ENCODE data around the gene MVP.
A peak's percentile ranks its signal among the peaks of the same experiment; 100 is the strongest.
"Not testable (repeated sequence)": the region's sequence is repeated elsewhere in the genome, so short reads cannot be mapped to it uniquely, and the experiment has no call there.

Gene MVP

DNA sequence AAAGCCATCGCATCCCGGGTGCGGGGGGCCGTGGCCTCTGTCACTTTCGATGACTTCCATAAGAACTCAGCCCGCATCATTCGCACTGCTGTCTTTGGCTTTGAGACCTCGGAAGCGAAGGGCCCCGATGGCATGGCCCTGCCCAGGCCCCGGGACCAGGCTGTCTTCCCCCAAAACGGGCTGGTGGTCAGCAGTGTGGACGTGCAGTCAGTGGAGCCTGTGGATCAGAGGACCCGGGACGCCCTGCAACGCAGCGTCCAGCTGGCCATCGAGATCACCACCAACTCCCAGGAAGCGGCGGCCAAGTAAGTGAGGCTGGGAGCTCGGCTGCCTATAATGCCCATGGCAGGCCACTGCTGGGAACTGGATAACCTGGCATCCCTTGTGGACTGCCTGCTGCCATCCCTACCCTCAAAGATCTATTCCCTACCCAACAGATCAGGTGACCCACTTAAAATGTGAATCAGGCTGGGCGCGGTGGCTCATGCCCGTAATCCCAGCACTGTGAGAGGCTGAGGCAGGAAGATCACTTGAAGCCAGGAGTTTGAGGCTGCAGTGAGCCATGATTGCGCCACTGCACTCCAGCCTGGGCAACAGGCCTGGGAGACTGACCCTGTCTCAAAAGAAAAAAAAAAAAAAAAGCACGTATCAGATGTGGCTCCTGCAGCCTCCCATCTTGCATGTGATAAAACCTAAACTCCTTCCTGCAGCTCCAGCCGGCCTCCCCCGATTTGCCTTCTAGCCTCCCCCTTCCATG lies 24.5 kb downstream of the MVP start:
- no peak for FAIRE-seq

- no peak for FAIRE-seq
Measured at GRCh38 chr16:29845656-29846055, 25.4 kb downstream of the MVP start.

DNA sequence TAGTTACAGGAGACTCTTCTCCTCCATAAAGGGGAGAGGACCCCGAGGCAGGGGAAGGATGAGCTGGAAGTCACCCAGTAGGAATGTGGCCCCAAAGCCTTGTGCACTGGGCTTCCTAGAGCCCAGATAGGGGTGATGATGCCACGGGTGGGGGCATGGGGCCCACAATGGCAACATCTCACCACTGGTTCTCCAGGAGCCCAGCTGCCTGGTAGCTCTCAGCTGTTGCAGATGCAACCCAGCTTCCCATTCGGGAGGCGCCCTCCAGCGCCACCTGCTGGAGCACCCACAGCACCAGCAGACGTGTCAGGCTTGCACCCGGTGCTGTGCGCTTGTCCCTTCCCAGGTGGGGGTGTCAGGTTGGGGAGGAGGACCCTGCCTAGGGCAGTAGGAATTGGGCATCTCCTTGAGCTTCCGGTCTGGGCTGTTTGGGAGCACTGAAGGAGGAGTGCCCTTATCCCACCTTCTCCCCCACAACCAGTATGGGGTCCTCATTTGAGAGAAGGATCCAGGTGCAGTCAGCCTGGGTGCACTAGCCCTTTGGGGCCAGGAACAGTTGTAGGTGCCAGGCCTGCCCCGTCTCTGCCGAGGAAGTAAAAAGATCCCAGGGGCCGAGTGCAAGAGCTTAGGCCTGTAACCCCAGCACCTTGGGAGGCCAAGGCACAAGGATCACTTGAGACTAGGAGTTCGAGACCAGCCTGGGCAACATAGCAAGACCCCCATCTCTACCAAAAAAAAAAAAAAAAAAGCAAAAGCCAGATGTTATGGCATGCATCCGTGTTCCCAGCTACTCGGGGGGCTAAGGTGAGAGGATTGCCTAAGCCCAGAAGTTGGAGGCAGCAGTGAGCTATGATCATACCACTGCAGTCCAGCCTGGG lies 28.4 kb downstream of the MVP start:
- no peak for FAIRE-seq

DNA sequence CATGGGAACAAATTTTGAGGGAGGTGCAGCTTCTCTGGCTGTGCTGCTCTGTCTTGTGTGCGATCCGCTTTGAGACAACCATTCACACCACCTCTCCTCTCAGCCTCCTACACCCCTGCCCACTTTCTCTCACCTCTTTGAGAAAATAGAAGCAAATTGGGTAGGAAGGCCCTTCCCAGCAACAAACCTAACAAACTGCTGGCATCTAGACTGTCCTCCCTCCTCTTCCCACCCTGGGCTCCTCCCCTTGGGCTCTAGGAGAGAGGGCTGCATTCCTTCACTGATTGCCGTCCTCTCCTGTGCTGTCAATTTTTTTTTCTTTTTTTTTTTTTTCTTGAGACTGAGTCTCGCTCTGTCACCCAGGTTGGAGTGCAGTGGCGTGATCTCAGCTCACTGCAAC lies 29.2 kb downstream of the MVP start:
- FAIRE-seq: no peak

DNA sequence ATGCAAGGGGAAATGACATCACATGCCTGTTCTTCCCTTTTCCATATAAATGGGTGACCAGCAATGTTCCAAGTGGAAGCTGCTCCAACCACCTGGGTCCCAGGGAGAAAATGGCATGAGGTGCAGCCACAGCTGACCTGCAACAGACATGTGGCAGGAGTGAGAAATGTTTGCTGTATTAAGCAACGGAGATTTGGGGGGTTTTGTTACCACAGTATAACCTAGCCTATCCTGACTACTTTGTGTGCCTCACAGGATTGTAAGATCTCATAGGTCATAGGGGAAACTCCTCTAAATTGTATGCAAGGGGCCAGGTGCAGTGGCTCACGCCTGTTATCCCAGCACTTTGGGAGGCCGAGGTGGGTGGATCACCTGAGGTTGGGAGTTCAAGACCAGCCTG lies 30.7 kb downstream of the MVP start:
- FAIRE-seq: no peak

GRCh38 chr16:29852654-29853053 lies 32.4 kb downstream of the MVP start:
- no peak for FAIRE-seq

- no peak for FAIRE-seq
Measured at GRCh38 chr16:29854520-29855100, 34.3 kb downstream of the MVP start.

DNA sequence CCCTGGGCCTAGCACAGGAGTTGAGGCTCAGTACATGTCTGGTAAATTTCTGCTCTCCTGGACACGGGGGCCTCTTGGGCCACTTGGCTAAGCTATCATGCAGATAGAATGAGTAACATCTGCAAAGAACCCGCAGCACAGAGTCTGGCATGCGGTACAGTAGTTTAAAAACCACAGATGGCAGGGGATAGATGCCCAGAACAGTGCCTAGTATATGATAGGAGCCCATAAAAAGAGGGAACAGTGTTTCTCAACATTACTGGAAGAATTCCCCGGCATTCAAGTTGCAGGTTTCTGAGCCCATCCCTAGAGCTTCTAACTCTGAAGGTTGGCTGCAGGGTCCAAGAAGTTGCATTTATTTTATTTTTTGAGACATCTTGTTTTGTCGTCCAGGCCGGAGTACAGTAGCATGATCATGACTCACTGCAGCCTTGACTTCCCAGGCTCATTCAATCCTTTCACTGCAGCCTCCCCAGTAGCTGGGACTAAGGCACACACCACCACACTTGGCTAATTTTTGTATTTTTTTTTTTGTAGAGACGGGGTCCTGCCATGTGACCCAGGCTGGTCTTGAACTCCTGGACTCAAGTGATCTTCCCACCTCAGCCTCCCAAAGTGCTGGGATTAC lies 37.0 kb downstream of the MVP start:
- no peak for FAIRE-seq

- no peak for FAIRE-seq
Measured at GRCh38 chr16:29858149-29858849, 38.0 kb downstream of the MVP start.

- no peak for FAIRE-seq
Measured at GRCh38 chr16:29858974-29859373, 38.7 kb downstream of the MVP start.

DNA sequence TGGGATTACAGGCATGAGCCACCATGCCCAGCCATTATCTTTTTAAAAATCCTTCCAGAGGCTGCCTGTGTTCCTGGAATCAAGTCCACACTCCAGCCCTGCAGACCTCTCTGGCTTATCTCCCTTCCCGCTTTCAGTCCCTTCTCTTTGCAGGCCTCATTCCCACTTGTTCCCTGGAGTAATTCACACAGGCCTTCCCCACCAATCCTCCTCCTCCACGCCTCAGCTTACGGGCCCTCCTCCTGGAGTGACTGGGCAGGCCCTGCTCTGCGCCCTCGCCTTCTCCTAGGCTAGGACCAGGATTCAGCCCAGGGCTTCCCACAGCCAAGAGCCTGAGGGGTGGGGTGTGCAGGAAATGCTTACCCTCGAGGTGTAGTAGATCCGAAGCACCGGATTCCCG lies 40.0 kb downstream of the MVP start:
- FAIRE-seq: no peak

GRCh38 chr16:29862383-29862883 lies 42.2 kb downstream of the MVP start:
- FAIRE-seq: no peak

- FAIRE-seq: peak; percentile 92
Measured at GRCh38 chr16:29862884-29863668, 42.8 kb downstream of the MVP start, which contains the start of gene CDIPT. Gene CDIPT (minus strand): TSS chr16:29863226. CDS start chr16:29862857, 369 bp downstream.

DNA sequence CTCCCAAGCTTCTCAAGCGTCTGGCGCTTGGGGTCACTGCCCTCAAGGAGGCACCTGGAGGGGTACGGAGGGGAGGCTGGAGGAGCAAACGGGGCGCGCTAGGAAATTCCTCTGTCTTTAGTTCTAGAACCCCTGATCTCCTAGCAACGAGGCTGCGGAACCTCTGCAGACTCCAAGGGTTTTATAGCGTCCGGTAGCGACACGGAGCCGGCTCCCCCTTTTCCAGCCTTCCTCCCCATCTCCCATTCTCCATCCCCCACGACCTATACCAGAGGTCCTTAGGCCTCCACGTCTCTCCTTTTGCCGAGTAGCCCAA lies 43.4 kb downstream of the MVP start:
- FAIRE-seq: no peak

DNA sequence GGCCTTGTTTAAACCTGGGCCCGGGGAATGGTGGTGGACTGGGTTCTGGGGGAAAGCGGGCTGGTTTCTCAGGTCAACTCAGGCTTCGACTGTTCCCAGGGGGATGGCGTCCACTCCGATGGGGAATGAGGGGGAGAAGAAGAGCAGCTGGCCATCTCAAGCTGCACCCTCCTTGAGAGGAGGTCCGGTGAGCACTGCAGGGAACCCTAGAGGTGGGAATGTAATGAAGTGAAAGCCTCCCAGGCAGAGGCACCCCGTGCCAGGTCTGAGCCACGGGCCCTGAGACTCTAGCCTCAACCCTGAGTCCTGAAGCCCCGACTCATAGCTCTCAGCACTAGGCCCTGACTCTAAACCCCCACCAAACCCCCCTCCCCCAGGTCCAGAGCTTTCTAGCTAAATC lies 43.9 kb downstream of the MVP start:
- no peak for FAIRE-seq

GRCh38 chr16:29868396-29869009 lies 48.2 kb downstream of the MVP start:
- no peak for FAIRE-seq

GRCh38 chr16:29869067-29869466 lies 48.8 kb downstream of the MVP start:
- FAIRE-seq: not testable (repeated sequence)

DNA sequence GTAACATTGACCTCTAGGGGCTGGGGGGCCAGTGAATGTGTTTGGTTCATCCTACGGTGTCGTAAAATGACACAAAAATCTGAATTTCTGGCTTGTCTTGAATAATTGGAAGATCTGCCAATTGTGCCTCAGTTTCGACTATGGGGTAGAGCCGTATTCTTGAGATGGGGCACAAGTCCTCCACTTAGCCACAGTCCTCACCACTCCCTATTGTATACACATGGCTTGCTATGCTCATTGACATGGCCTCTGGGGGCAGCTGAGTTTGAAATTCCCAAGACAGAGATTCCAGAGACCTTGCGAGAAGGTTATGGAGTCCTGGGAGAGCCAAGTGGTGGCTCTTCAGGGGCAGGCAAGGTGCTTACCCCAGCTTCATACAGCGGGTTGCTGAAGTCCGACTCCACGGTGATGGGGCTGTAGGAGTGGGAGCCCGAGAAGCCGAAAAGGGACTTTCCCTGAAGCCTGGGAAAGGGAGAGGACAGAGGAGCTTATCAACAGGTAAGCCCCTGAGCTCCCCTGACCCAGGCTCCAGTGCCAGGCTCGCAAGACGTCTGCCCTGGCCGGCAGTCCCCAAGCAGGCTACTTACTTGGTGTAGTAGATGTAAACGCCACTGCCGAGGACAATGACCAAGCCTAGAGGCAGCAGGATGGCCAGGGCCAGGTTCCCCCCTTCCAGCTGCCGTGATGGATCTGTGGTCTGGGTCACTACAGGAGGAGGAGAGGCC lies 51.7 kb downstream of the MVP start:
- FAIRE-seq: no peak

DNA sequence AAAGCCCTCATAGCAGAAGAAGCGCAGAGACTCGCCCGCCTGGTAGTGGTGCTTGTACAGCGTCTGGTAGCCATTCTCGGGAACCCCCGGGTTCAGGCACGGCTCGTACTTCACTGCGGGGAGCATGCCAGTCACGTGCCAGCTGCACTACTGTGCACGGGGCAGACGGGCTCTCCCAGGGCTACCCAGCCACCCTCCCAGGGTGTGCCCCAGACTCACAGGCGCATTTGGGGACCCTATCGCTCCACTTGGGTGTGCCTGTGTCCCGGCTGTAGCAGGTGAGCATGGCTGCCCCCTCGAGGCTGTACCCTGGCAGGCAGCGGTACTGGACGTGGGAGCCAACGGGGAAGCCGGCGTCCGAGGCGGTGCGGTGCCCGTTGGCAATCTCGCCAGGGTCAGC lies 53.1 kb downstream of the MVP start:
- no peak for FAIRE-seq

DNA sequence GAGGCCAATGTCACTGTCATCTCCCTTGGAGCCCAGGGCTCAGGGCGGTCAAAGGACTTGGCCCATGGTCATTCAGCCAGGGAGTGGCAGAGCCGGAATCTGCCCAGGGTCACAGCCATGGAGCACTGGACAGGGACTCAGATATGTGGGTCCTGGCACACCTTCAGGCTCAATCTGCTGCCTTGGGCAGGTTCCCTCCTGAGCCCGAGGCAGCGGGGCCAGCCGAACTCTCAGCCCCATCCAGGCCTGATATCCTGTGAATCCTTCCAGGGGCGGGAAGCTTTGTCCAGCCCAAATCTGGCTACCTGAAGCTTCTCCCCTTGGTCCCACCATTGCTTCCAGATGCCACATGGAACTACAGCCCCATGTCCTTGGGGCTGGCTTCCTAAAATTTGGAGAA lies 54.9 kb downstream of the MVP start:
- no peak for FAIRE-seq

- FAIRE-seq: no peak
Measured at GRCh38 chr16:29876217-29876593, 55.9 kb downstream of the MVP start.

All from G401.6 (cell line).